ENCODE data around the gene ABHD2.
A peak's percentile ranks its signal among the peaks of the same experiment; 100 is the strongest.

Gene ABHD2

GRCh38 chr15:89143503-89144162 lies 55.4 kb downstream of the ABHD2 start:
- ATAC-seq (replicated peaks; ENCODE audit: extremely low read depth, poor library complexity, severe bottlenecking) = peak; percentile 86
- Mint-ChIP-seq H3K4me1 (peaks cover 18% of the 10 kb centered on the region), H3K36me3 (ENCODE audit: insufficient read depth) (peaks cover 3% of the 10 kb centered on the region), H3K4me3 (no peak overlapping the region), H3K27me3 (no peaks in the 10 kb centered on the region), H3K27ac (ENCODE audit: low read depth) (no peak overlapping the region), H3K9me3 (no peaks in the 10 kb centered on the region)
- DNase-seq (ENCODE audit: low spot score in 2 of 2) = no peak

- DNase-seq (ENCODE audit: low spot score in 2 of 2) = no peak
- Mint-ChIP-seq H3K27me3 (no peaks in the 10 kb centered on the region), H3K9me3 (no peaks in the 10 kb centered on the region), H3K27ac (ENCODE audit: low read depth) (no peak overlapping the region), H3K36me3 (ENCODE audit: insufficient read depth) (peaks cover 3% of the 10 kb centered on the region), H3K4me1 (peaks cover 18% of the 10 kb centered on the region), H3K4me3 (no peak overlapping the region)
- ATAC-seq (replicated peaks; ENCODE audit: extremely low read depth, poor library complexity, severe bottlenecking) = no peak
Measured at GRCh38 chr15:89144491-89144890, 56.2 kb downstream of the ABHD2 start.

GRCh38 chr15:89146366-89146765 lies 58.1 kb downstream of the ABHD2 start:
- Mint-ChIP-seq H3K9me3 (no peaks in the 10 kb centered on the region), H3K27ac (ENCODE audit: low read depth) (no peak overlapping the region), H3K27me3 (no peaks in the 10 kb centered on the region), H3K4me3 (no peak overlapping the region), H3K4me1 (peaks cover 11% of the 10 kb centered on the region), H3K36me3 (ENCODE audit: insufficient read depth) (peaks cover 4% of the 10 kb centered on the region)
- ATAC-seq (replicated peaks; ENCODE audit: extremely low read depth, poor library complexity, severe bottlenecking) (no peak), DNase-seq (ENCODE audit: low spot score in 2 of 2) (no peak)

GRCh38 chr15:89148126-89148525 lies 59.9 kb downstream of the ABHD2 start:
- no peaks in the 10 kb centered on the region for H3K9me3 Mint-ChIP-seq
- peaks cover 14% of the 10 kb centered on the region for H3K36me3 Mint-ChIP-seq (ENCODE audit: insufficient read depth)
- no peak for DNase-seq (ENCODE audit: low spot score in 2 of 2)
- H3K27me3 Mint-ChIP-seq = no peaks in the 10 kb centered on the region
- H3K4me1 Mint-ChIP-seq = peaks cover 5% of the 10 kb centered on the region
- H3K27ac Mint-ChIP-seq (ENCODE audit: low read depth) = no peak overlapping the region
- ATAC-seq (replicated peaks; ENCODE audit: extremely low read depth, poor library complexity, severe bottlenecking) = no peak
- H3K4me3 Mint-ChIP-seq = no peak overlapping the region

DNA sequence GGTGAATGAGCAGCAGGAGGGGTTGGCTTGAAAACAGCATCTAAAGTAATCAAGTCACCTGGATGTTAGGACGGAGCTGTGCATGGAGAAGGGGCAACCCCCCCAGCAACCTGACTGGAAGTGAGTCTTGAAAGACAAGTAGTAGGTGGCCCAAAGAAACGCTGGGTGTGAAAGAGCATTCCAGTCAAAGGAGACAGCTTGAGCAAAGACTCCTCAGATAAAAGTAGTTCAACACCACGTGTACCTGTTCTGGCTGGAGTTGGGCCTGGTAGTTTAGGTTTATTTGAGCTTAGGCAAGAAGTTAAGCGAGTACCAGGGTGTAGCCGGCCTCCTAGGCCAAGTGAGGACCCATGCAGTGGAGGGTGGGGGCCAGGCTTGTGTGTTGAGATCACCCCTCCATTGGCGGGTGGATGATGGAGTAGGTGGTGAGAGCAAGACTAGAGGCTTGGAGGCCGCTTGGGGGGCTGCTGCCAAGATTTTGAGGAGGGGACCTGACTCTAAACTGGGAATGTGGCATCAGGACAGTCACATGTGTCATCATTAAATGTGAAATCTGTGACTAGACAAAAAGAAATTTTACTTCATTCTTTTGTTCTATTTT lies 61.3 kb downstream of the ABHD2 start:
- peaks cover 18% of the 10 kb centered on the region for H3K36me3 Mint-ChIP-seq (ENCODE audit: insufficient read depth)
- no peaks in the 10 kb centered on the region for H3K9me3 Mint-ChIP-seq
- DNase-seq (ENCODE audit: low spot score in 2 of 2) = no peak
- H3K4me3 Mint-ChIP-seq = no peak overlapping the region
- H3K4me1 Mint-ChIP-seq = peaks cover under 1% of the 10 kb centered on the region
- H3K27me3 Mint-ChIP-seq = no peaks in the 10 kb centered on the region
- no peak for ATAC-seq (replicated peaks; ENCODE audit: extremely low read depth, poor library complexity, severe bottlenecking)
- peak overlapping the region; percentile 3 for H3K27ac Mint-ChIP-seq (ENCODE audit: low read depth)

GRCh38 chr15:89150287-89150686 lies 62.0 kb downstream of the ABHD2 start:
- Mint-ChIP-seq H3K36me3 (ENCODE audit: insufficient read depth) (peaks cover 23% of the 10 kb centered on the region), H3K27ac (ENCODE audit: low read depth) (no peak overlapping the region), H3K4me1 (no peaks in the 10 kb centered on the region), H3K4me3 (no peak overlapping the region), H3K9me3 (no peaks in the 10 kb centered on the region), H3K27me3 (no peaks in the 10 kb centered on the region)
- ATAC-seq (replicated peaks; ENCODE audit: extremely low read depth, poor library complexity, severe bottlenecking) (no peak), DNase-seq (ENCODE audit: low spot score in 2 of 2) (no peak)

DNA sequence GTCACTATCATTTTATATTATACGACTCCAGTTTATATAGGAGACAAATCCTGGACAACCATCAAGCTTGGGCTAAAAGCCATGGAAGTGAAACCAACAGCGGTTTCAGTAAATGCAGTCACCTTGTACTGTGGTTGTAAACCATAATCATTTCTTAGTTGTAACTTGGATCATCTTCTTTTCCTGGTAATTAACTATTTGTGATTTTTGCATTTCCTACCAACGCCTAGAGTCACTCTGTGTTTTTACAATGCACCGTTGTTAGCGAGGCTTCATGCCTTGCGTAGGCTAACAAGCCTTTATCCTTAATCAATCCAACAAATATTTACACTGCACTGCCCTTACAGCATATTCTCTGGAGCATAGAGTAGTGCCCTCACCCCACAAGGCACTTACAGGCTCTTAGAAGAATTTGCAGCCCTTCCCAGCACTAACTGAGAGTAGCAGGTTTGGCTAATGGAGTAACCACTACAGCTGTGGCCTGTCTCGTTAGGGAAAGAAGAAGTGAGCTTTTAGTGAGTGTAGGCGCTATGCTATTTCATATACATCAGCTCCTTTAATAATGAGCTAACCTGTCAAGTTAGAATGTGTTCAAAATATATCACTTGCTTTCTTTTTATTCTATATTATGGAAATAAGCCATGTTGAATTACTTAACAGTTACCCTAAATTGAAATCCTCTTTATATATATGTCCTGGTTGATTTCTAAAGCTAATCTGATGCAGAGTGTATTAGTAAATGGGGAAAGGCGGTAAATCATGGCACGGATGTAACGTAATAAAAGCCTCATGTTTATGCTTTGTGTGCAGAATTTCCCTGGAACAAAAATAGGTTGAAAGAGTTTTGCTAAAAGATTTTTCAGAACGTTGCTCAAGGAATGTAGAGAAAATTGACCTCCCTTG lies 62.8 kb downstream of the ABHD2 start:
- no peak overlapping the region for H3K4me3 Mint-ChIP-seq
- no peaks in the 10 kb centered on the region for H3K27me3 Mint-ChIP-seq
- H3K4me1 Mint-ChIP-seq = no peaks in the 10 kb centered on the region
- no peak for DNase-seq (ENCODE audit: low spot score in 2 of 2)
- no peaks in the 10 kb centered on the region for H3K9me3 Mint-ChIP-seq
- H3K27ac Mint-ChIP-seq (ENCODE audit: low read depth) = no peak overlapping the region
- peaks cover 29% of the 10 kb centered on the region for H3K36me3 Mint-ChIP-seq (ENCODE audit: insufficient read depth)
- no peak for ATAC-seq (replicated peaks; ENCODE audit: extremely low read depth, poor library complexity, severe bottlenecking)

DNA sequence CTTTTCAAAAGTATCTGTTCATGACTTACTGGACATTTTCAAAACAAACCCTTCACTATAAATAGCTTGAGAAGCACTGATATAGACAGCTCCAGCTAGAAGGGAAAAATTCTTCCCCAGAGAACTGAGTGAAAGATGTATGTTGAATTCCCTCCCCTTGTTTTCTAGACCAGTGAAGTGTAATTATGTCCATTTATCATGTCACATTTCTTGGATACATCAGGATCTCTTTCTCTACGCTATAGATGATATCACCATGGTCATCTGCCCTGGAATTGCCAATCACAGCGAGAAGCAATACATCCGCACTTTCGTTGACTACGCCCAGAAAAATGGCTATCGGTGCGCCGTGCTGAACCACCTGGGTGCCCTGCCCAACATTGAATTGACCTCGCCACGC lies 66.9 kb downstream of the ABHD2 start:
- Mint-ChIP-seq H3K4me1 (peaks cover 6% of the 10 kb centered on the region), H3K27ac (ENCODE audit: low read depth) (no peak overlapping the region), H3K36me3 (ENCODE audit: insufficient read depth) (peaks cover 38% of the 10 kb centered on the region), H3K27me3 (no peaks in the 10 kb centered on the region), H3K9me3 (no peaks in the 10 kb centered on the region), H3K4me3 (no peak overlapping the region)
- DNase-seq (ENCODE audit: low spot score in 2 of 2) (no peak), ATAC-seq (replicated peaks; ENCODE audit: extremely low read depth, poor library complexity, severe bottlenecking) (no peak)

DNA sequence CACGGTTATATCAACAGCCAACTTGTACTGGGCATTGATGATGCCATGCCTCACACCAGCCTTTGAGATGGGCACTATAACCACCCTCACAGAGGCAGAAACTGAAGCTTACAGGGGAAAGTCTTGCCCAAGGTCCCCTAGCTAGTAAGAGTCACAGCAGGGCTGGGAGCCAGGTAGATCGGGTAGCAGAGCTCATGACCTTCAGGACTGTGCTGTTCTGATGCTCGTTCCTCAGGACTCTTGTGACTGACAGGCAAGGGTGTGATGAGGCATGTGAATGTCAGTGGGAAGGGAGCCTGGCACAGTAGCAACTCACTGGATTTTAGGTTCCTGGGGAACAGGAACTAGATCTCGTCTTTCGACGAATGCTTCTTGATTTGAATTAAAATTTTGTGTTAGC lies 67.4 kb downstream of the ABHD2 start:
- Mint-ChIP-seq H3K4me1 (peaks cover 6% of the 10 kb centered on the region), H3K4me3 (no peak overlapping the region), H3K9me3 (no peaks in the 10 kb centered on the region), H3K36me3 (ENCODE audit: insufficient read depth) (peaks cover 38% of the 10 kb centered on the region), H3K27ac (ENCODE audit: low read depth) (no peak overlapping the region), H3K27me3 (no peaks in the 10 kb centered on the region)
- ATAC-seq (replicated peaks; ENCODE audit: extremely low read depth, poor library complexity, severe bottlenecking) (no peak), DNase-seq (ENCODE audit: low spot score in 2 of 2) (no peak)

DNA sequence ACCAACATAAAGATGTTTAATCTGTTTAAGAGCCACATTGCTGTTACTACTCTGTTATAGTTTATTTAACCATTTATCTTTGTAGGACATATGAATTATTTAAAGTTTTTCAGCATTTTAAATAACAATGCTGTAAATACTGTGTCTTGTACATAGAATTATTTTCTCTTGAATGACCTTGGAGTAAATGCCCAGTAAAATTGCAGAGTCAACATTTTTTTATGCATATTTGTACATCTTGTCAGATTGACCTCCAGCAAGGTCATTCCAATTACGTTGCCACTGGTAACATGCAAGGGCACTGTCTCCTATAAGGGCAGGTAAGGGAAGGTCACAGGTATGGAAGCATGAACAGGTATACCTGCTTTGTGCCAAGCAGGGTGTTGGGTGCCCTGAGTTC lies 68.8 kb downstream of the ABHD2 start:
- ATAC-seq (replicated peaks; ENCODE audit: extremely low read depth, poor library complexity, severe bottlenecking) (no peak), DNase-seq (ENCODE audit: low spot score in 2 of 2) (no peak)
- Mint-ChIP-seq H3K4me3 (no peak overlapping the region), H3K27me3 (no peaks in the 10 kb centered on the region), H3K36me3 (ENCODE audit: insufficient read depth) (peaks cover 35% of the 10 kb centered on the region), H3K9me3 (no peaks in the 10 kb centered on the region), H3K27ac (ENCODE audit: low read depth) (no peak overlapping the region), H3K4me1 (peaks cover 6% of the 10 kb centered on the region)

- Mint-ChIP-seq H3K9me3 (no peaks in the 10 kb centered on the region), H3K27me3 (no peaks in the 10 kb centered on the region), H3K4me3 (no peak overlapping the region), H3K4me1 (peaks cover 6% of the 10 kb centered on the region), H3K36me3 (ENCODE audit: insufficient read depth) (peaks cover 32% of the 10 kb centered on the region), H3K27ac (ENCODE audit: low read depth) (peak overlapping the region; percentile 23)
- DNase-seq (ENCODE audit: low spot score in 2 of 2) = no peak
- ATAC-seq (replicated peaks; ENCODE audit: extremely low read depth, poor library complexity, severe bottlenecking) = no peak
Measured at GRCh38 chr15:89157918-89158564, 69.8 kb downstream of the ABHD2 start.

- ATAC-seq (replicated peaks; ENCODE audit: extremely low read depth, poor library complexity, severe bottlenecking) (no peak), DNase-seq (ENCODE audit: low spot score in 2 of 2) (no peak)
- Mint-ChIP-seq H3K27me3 (no peaks in the 10 kb centered on the region), H3K27ac (ENCODE audit: low read depth) (peak overlapping the region; percentile 74), H3K36me3 (ENCODE audit: insufficient read depth) (peaks cover 11% of the 10 kb centered on the region), H3K4me3 (no peak overlapping the region), H3K4me1 (peaks cover 6% of the 10 kb centered on the region), H3K9me3 (no peaks in the 10 kb centered on the region)
Measured at GRCh38 chr15:89161666-89162065, 73.4 kb downstream of the ABHD2 start.

Data from central memory CD8-positive, alpha-beta T cell (primary cell).